H1 (cell line): ENCODE results near the gene TNS1. TPM values are rescaled to one million over a fixed set of nuclear protein-coding genes. Genes with fewer than 3 reads are reported as not detected.

Experiments
- CTCF ChIA-PET: fragments of 300-600 bp; sonication (Branson Sonifier 250); formaldehyde crosslinking; loops from one replicate; lab custom pipeline; 2021; ENCODE audit not compliant: partially characterized antibody; lab: Charles Lee
- POLR2A ChIA-PET: fragments of 300-600 bp; sonication (Branson Sonifier 250); formaldehyde crosslinking; loops from one replicate; lab custom pipeline; 2021; ENCODE audit warnings: inconsistent platforms; ENCODE audit not compliant: partially characterized antibody; lab: Charles Lee
- DNase-seq, 2 experiments: peaks; one replicate each; pipeline versions ENCODE4 v3.0.0 to v3.0.0-alpha.2; 2010 to 2022; ENCODE audit warnings: low spot score in 2 of 2, low read depth in 1 of 2, mixed read lengths in 1 of 2
- FAIRE-seq: peaks from 2 replicates; lab custom pipeline; 2011; peaks lifted over from hg19 to GRCh38; lab: Jason Lieb, UNC
- H2AFZ ChIP-seq: 2 replicates; pipeline ENCODE4 v1.8.1; 2012; ENCODE audit warnings: low read length, inconsistent platforms
- H2AK5ac ChIP-seq: 2 replicates; pipeline ENCODE4 v1.6.1; 2013; ENCODE audit warnings: low read depth, low read length
- H2BK120ac ChIP-seq: replicated peaks from 2 replicates; pipeline ENCODE3; 2013; ENCODE audit warnings: low read depth, low read length, inconsistent platforms
- H2BK12ac ChIP-seq: 2 replicates; pipeline ENCODE4 v1.6.1; 2013; ENCODE audit warnings: low read depth, low read length
- H2BK15ac ChIP-seq: 2 replicates; pipeline ENCODE4 v1.6.1; 2013; ENCODE audit warnings: low read length
- H2BK20ac ChIP-seq: 2 replicates; pipeline ENCODE4 v1.6.1; 2013; ENCODE audit warnings: low read length
- H2BK5ac ChIP-seq: 2 replicates; pipeline ENCODE4 v1.6.1; 2013; ENCODE audit warnings: low read depth, low read length
- H3K14ac ChIP-seq: 2 replicates; pipeline ENCODE4 v1.6.1; 2013; ENCODE audit warnings: inconsistent platforms; ENCODE audit not compliant: insufficient read length
- H3K18ac ChIP-seq: 2 replicates; pipeline ENCODE4 v1.6.1; 2013; ENCODE audit warnings: low read length; ENCODE audit errors: extremely low read depth
- H3K23ac ChIP-seq: 2 replicates; pipeline ENCODE4 v1.6.1; 2013; ENCODE audit warnings: inconsistent platforms; ENCODE audit not compliant: insufficient read length
- H3K23me2 ChIP-seq: 2 replicates; pipeline ENCODE4 v1.6.1; 2013; ENCODE audit warnings: low read depth, low read length
- H3K27ac ChIP-seq: 2 replicates; pipeline ENCODE4 v1.6.1; 2011; ENCODE audit warnings: low read depth, low read length, inconsistent platforms
- H3K27me3 ChIP-seq, 4 experiments: replicated peaks in 1 of 4; 1 replicate in 1 of 4; 2 replicates in 3 of 4; pipeline versions ENCODE4 v1.6.1 to v1.8.1; 2011 to 2013; ENCODE audit warnings: low read length in 3 of 4, mild to moderate bottlenecking in 3 of 4, inconsistent platforms in 2 of 4, mixed read lengths in 2 of 4, moderate library complexity in 1 of 4; ENCODE audit not compliant: control insufficient read depth in 3 of 4, insufficient read depth in 3 of 4; ENCODE audit errors: extremely low read depth in 1 of 4
- H3K36me3 ChIP-seq, 4 experiments: 2 replicates each; pipeline versions ENCODE4 v1.6.1 to v1.8.1; 2011 to 2013; ENCODE audit warnings: mild to moderate bottlenecking in 4 of 4, low read length in 3 of 4, moderate library complexity in 2 of 4, control low read depth in 1 of 4, inconsistent platforms in 1 of 4; ENCODE audit not compliant: insufficient read depth in 4 of 4, control insufficient read depth in 2 of 4
- H3K4ac ChIP-seq: replicated peaks from 2 replicates; pipeline ENCODE3; 2013; ENCODE audit warnings: low read length, low read depth, mixed read lengths, inconsistent platforms; ENCODE audit not compliant: insufficient read length
- H3K4me1 ChIP-seq, 4 experiments: replicated peaks in 1 of 4; 1 replicate in 1 of 4; 2 replicates in 3 of 4; pipeline versions ENCODE4 v1.6.1 to v1.8.1; 2011 to 2013; ENCODE audit warnings: low read length in 3 of 4, inconsistent platforms in 2 of 4, mixed read lengths in 1 of 4; ENCODE audit not compliant: insufficient read depth in 4 of 4, control insufficient read depth in 3 of 4
- H3K4me2 ChIP-seq, 2 experiments: 2 replicates each; pipeline versions ENCODE4 v1.6.1 to v1.8.1; 2011 to 2013; ENCODE audit warnings: low read depth in 2 of 2, low read length in 2 of 2, control low read depth in 1 of 2, inconsistent platforms in 1 of 2, mild to moderate bottlenecking in 1 of 2; ENCODE audit not compliant: insufficient read depth in 1 of 2
- H3K4me3 ChIP-seq, 4 experiments: fragments of 200-600, 300-600 bp in 1 of 4; sonication (generic), shearing (Covaris generic), sonication (Bioruptor Twin) in 1 of 4; 2 replicates each; pipeline versions ENCODE4 v1.5.1 to v1.8.1; 2011 to 2016; ENCODE audit warnings: low read length in 4 of 4, low read depth in 3 of 4, control low read depth in 2 of 4, inconsistent platforms in 2 of 4, mild to moderate bottlenecking in 2 of 4, mixed read lengths in 1 of 4, moderate library complexity in 1 of 4; ENCODE audit not compliant: insufficient read depth in 2 of 4; ENCODE audit errors: extremely low read depth in 1 of 4
- H3K56ac ChIP-seq: replicated peaks from 2 replicates; pipeline ENCODE3; 2013; ENCODE audit warnings: low read depth, mild to moderate bottlenecking, mixed read lengths, low read length, inconsistent platforms; ENCODE audit not compliant: insufficient read length
- H3K79me1 ChIP-seq: 2 replicates; pipeline ENCODE4 v1.6.1; 2013; ENCODE audit warnings: low read depth, low read length, control low read depth
- H3K79me2 ChIP-seq, 2 experiments: 2 replicates each; pipeline versions ENCODE4 v1.6.1 to v1.8.1; 2012 to 2013; ENCODE audit warnings: low read length in 2 of 2, mild to moderate bottlenecking in 2 of 2, inconsistent platforms in 1 of 2; ENCODE audit not compliant: insufficient read depth in 2 of 2, control insufficient read depth in 1 of 2
- H3K9ac ChIP-seq, 4 experiments: replicated peaks in 1 of 4; 1 replicate in 1 of 4; 2 replicates in 3 of 4; pipeline versions ENCODE4 v1.6.1 to v1.8.1; 2011 to 2013; ENCODE audit warnings: low read depth in 3 of 4, low read length in 3 of 4, control low read depth in 2 of 4, mild to moderate bottlenecking in 2 of 4, moderate library complexity in 2 of 4, inconsistent platforms in 1 of 4; ENCODE audit errors: extremely low read depth in 1 of 4
- H3K9me3 ChIP-seq, 2 experiments: 2 replicates each; pipeline versions ENCODE4 v1.6.1 to v1.8.1; 2012 to 2013; ENCODE audit warnings: mild to moderate bottlenecking in 2 of 2, moderate library complexity in 2 of 2, control low read depth in 1 of 2, inconsistent platforms in 1 of 2, low read depth in 1 of 2, low read length in 1 of 2, mixed read lengths in 1 of 2; ENCODE audit not compliant: insufficient read depth in 2 of 2
- H4K20me1 ChIP-seq, 2 experiments: replicated peaks in 1 of 2; 2 replicates each; pipeline versions ENCODE3 to v1.8.1; 2011 to 2013; ENCODE audit warnings: inconsistent platforms in 2 of 2, low read length in 2 of 2, mild to moderate bottlenecking in 1 of 2; ENCODE audit not compliant: insufficient read depth in 2 of 2, control insufficient read depth in 1 of 2
- H4K5ac ChIP-seq: 2 replicates; pipeline ENCODE4 v1.6.1; 2013; ENCODE audit warnings: low read length, low read depth, mixed read lengths, inconsistent platforms; ENCODE audit not compliant: insufficient read length
- H4K8ac ChIP-seq: 2 replicates; pipeline ENCODE4 v1.8.0; 2013; ENCODE audit warnings: mild to moderate bottlenecking, moderate library complexity, low read length, inconsistent platforms; ENCODE audit not compliant: insufficient read depth; ENCODE audit errors: extremely low read depth
- H4K91ac ChIP-seq: replicated peaks from 2 replicates; pipeline ENCODE3; 2013; ENCODE audit warnings: low read length, mixed read lengths, inconsistent platforms; ENCODE audit not compliant: insufficient read length
- BCL11A ChIP-seq, 2 experiments: IDR thresholded peaks; one replicate each; pipeline ENCODE4 v1.6.1; 2011; ENCODE audit warnings: low read depth in 2 of 2, low read length in 2 of 2, mild to moderate bottlenecking in 2 of 2
- EGR1 ChIP-seq: IDR thresholded peaks from 2 replicates; pipeline ENCODE4 v1.6.1; 2011; ENCODE audit warnings: low read depth, low read length, borderline replicate concordance
- POU5F1 ChIP-seq: IDR thresholded peaks from 2 replicates; pipeline ENCODE4 v1.6.1; 2011; ENCODE audit warnings: low read depth, mild to moderate bottlenecking, low read length, moderate library complexity
- RBBP5 ChIP-seq: IDR thresholded peaks from 2 replicates; pipeline ENCODE4 v1.7.1; 2012; ENCODE audit warnings: low read depth, mild to moderate bottlenecking, inconsistent platforms, low read length, moderate library complexity, borderline replicate concordance
- TEAD4 ChIP-seq: IDR thresholded peaks from 2 replicates; pipeline ENCODE4 v1.6.1; 2012; ENCODE audit warnings: low read depth, low read length, inconsistent platforms, mixed read lengths
- WGBS, 2 experiments: shearing (Covaris generic) in 1 of 2; methylation state at CpG; one replicate each; pipeline versions ENCODE4 v1.1.6 to v1.1.7; 2013 to 2015; ENCODE audit warnings: low lambda C conversion rate in 2 of 2, mixed read lengths in 2 of 2, inconsistent platforms in 1 of 2, low coverage in 1 of 2, missing lambda C conversion rate in 1 of 2; ENCODE audit not compliant: insufficient replicate concordance in 2 of 2, insufficient coverage in 1 of 2, insufficient read length in 1 of 2; ENCODE audit errors: extremely low coverage in 1 of 2, missing lambda C conversion rate in 1 of 2; 5-methylcytosine and 5-hydroxymethylcytosine counted together
- polyA plus RNA-seq, 7 experiments: library from polyadenylated mRNA; depleted of rRNA in 3 of 7; stranded (reverse) in 5 of 7; unstranded in 2 of 7; fragments of >200 nt in 5 of 7; fragments of 200-250 nt in 2 of 7; gene quantifications; 1 replicate in 5 of 7; 2 replicates in 1 of 7; 4 replicates in 1 of 7; pipeline versions ENCODE4 v1.2.1 to v1.2.3, GENCODE V29; 2011 to 2013; ENCODE audit warnings: missing spikeins in 2 of 7, mixed read lengths in 2 of 7
- total RNA-seq: library from RNA; stranded (reverse); fragmentation: NEBNext Ultra II Directional; extraction: Animal tissue kit (Norgen Biotek cat#: 25700); gene quantifications from 2 replicates; pipeline ENCODE4 v1.2.1, GENCODE V29; 2021

The TNS1 gene
- total and polyA plus RNA-seq, 2 of the 8 experiments (the other 6 are each of a cell fraction or from before 2014, with no cell fraction given): 1.5 to 5.1 TPM

DNA sequence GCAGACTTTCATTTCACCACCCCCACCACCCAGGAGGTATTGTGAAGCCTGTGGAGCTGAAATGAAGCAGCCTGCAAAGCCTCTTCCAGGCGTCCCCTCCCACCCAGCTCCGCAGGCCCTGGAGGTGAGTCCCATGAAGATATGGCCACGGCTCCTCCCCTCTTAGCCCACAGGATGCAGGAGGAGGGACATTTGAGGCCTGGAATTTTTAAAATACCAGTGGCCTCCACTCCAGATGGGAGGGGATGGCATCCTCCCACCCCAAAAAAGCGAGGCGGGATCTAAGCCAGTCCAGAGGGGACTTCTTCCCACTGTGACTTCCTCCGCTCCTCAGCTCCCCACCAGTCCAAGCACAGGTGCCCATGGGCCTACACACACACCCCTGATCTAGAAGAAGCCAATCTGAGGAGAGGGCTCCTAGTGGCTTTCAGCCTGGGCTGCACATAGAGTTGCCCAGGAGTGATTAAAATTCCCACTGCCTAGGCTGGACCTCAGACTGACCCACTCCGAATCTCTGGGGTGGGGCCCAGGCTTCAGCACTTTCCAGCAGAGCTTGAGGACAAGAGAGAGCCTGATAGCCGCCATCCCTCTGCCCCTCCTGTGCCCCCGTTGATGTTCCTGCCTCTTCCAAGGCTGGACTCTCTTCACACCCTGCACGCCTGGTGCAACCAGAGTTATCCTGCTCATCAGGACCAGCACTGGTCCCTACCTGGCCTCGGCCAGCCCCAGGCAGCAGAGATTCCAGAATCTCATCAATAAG lies 206.9 kb downstream of the TNS1 start:
- Histone ChIP-seq H3K27ac (no peak overlapping the region), H3K79me2 (no peaks in the 10 kb centered on the region), H4K91ac (no peak overlapping the region), H2BK5ac (no peak overlapping the region), H2AK5ac (no peak overlapping the region), H2AFZ (no peak overlapping the region), H3K4me2 (no peak overlapping the region), H3K14ac (no peak overlapping the region), H3K23ac (no peak overlapping the region), H3K18ac (no peak overlapping the region), H2BK12ac (no peak overlapping the region), H3K23me2 (no peaks in the 10 kb centered on the region; the same call in 1 of the 2 replicates), H3K79me1 (no peaks in the 10 kb centered on the region), H3K36me3 (no peaks in the 10 kb centered on the region; a peak in 1 of 8 replicates), H3K4ac (no peak overlapping the region), H3K56ac (no peak overlapping the region), H3K9ac (no peak overlapping the region), H3K27me3 (no peaks in the 10 kb centered on the region), H4K20me1 (peaks cover 0 to 5% of the 10 kb centered on the region in 2 experiments), H3K4me3 (no peak overlapping the region), H2BK15ac (no peak overlapping the region), H4K5ac (no peak overlapping the region), H3K9me3 (no peaks in the 10 kb centered on the region), H2BK120ac (no peak overlapping the region), H3K4me1 (peaks cover 0 to 4% (median 0%) of the 10 kb centered on the region in 4 experiments; a peak in 1 of 7 replicates), H4K8ac (no peak overlapping the region), H2BK20ac (no peak overlapping the region)
- DNase-seq (peak in 1 of 2 experiments; percentile 39), FAIRE-seq (no peak)
- WGBS, 2 experiments: 84% methylated on average over 11 of the region's 11 CpGs; no CpG with 5 or more reads in 1 of the 2 experiments
- POLR2A ChIA-PET: interaction anchor here (0.8 kb wide), 1 partner anchor 189 kb away, joined by 3 read pairs; no protein-coding TSS in a partner anchor
- CTCF ChIA-PET: interaction anchor here (0.7 to 30.4 kb wide), 9 partner anchors 10 to 194 kb away, joined by 3 to 759 read pairs (median 4); no protein-coding TSS in a partner anchor
- TF ChIP-seq POU5F1: no peak
- TF ChIP-seq BCL11A (IDR thresholded peaks at IDR 0.05; ENCODE audit: low read depth in 2 of 2, low read length in 2 of 2): no peak
- no peak for TF ChIP-seq RBBP5
- no peak for TF ChIP-seq TEAD4
- no peak for TF ChIP-seq EGR1
